HCT116 (cell line): ENCODE measurements around the gene RPL35. TPM values are rescaled to one million over a fixed set of nuclear protein-coding genes. Genes with fewer than 3 reads are reported as not detected.

Experiments
- total RNA-seq: library from RNA; stranded (reverse); gene quantifications from one replicate; pipeline ENCODE4 v1.2.1, GENCODE V29; 2021; ENCODE audit not compliant: unreplicated experiment

Gene RPL35
- total RNA-seq, 1 experiment from 2014 or later, result 1,754 TPM

Other genes with a start within 250 kb of the RPL35 start
- 9.9 TPM for gene NR6A1, start 90.6 kb downstream of the RPL35 start, total RNA-seq
- gene OLFML2A, start 84.8 kb downstream of the RPL35 start, total RNA-seq, result 6.3 TPM
- gene WDR38, start 8.5 kb downstream of the RPL35 start, total RNA-seq, result not detected
- gene ARPC5L, start 173 bp upstream of the RPL35 start, total RNA-seq, result 50.0 TPM
- gene GOLGA1, start 79.1 kb upstream of the RPL35 start, total RNA-seq, result 13.1 TPM